Measurements from ENCODE around the gene BMPR2. TPM values are rescaled to one million over a fixed set of nuclear protein-coding genes. Genes with fewer than 3 reads are reported as not detected.
A peak's percentile ranks its signal among the peaks of the same experiment; 100 is the strongest.

The BMPR2 gene
- total and polyA plus RNA-seq, 2 of the 4 experiments (the other 2 are of a cell fraction), result 17.0 to 30.1 TPM

- H3K27me3 ChIP-seq (ENCODE audit: control insufficient read depth, insufficient read depth, low read length), result no peaks in the 10 kb centered on the region
- H3K27ac ChIP-seq (ENCODE audit: insufficient read depth, low read length), result no peak overlapping the region
- H3K4me2 ChIP-seq (ENCODE audit: low read depth, low read length), result no peak overlapping the region
- H2BK15ac ChIP-seq (ENCODE audit: low read depth, low read length), result no peak overlapping the region; the same call in 2 of the 3 replicates
- intact Hi-C loops (cut with micrococcal nuclease) (loop anchor here (5.0 kb wide), 1 partner anchor 49 kb away; no protein-coding TSS in a partner anchor), in situ Hi-C loops (cut with MboI; ENCODE audit: low sequenced_read_pairs) (no loop called here), dilution Hi-C loops (cut with HindIII; ENCODE audit: low sequenced_read_pairs, unreplicated experiment) (no loop called here)
- no peak overlapping the region for H2AK9ac ChIP-seq (replicated peaks; ENCODE audit: low read depth, low read length, poor library complexity)
- H4K5ac ChIP-seq (ENCODE audit: low read depth, low read length), result no peak overlapping the region
- no peak overlapping the region for H3K4ac ChIP-seq (ENCODE audit: low read depth, low read length)
- H3K36me3 ChIP-seq (ENCODE audit: control insufficient read depth, insufficient read depth, low read length), result no peaks in the 10 kb centered on the region
- H4K8ac ChIP-seq (ENCODE audit: low read depth in 2 of 2, low read length in 2 of 2), result no peak overlapping the region
- no peak overlapping the region for H3K18ac ChIP-seq (ENCODE audit: low read depth, low read length)
- H3K23ac ChIP-seq (ENCODE audit: low read depth, low read length), result no peak overlapping the region
- WGBS, 2 experiments (ENCODE audit: extremely low coverage in 2 of 2, insufficient read length in 1 of 2), result no CpG with 5 or more reads among the region's 4 CpGs
- no peak overlapping the region for H3K4me3 ChIP-seq (ENCODE audit: insufficient read depth, low read depth, low read length)
- no peak overlapping the region for H2BK20ac ChIP-seq (ENCODE audit: low read depth, low read length)
- no peaks in the 10 kb centered on the region for H3K79me1 ChIP-seq (ENCODE audit: low read depth in 1 of 2, low read length in 2 of 2)
- no peaks in the 10 kb centered on the region for H4K20me1 ChIP-seq (ENCODE audit: insufficient read depth, low read length)
- H4K91ac ChIP-seq (ENCODE audit: insufficient read depth, low read depth, low read length), result no peak overlapping the region
- H2BK120ac ChIP-seq (ENCODE audit: low read depth, low read length), result no peak overlapping the region
- H3K4me1 ChIP-seq (ENCODE audit: control insufficient read depth, insufficient read depth, low read length), result peaks cover 4% of the 10 kb centered on the region
- ChIA-PET CTCF (no interaction called here), POLR2A (ENCODE audit: unreplicated experiment) (no interaction called here)
- TF ChIP-seq CEBPB (IDR thresholded peaks at IDR 0.05; ENCODE audit: low read depth, low read length) (no peak), MAFK (IDR thresholded peaks at IDR 0.05; ENCODE audit: low read depth, low read length) (no peak), FOS (IDR thresholded peaks at IDR 0.05; ENCODE audit: low read depth, low read length) (no peak), BHLHE40 (IDR thresholded peaks at IDR 0.05; ENCODE audit: low read depth, low read length) (no peak), CHD1 (IDR thresholded peaks at IDR 0.05; ENCODE audit: low read depth, low read length) (no peak), POLR2A (IDR thresholded peaks at IDR 0.05; ENCODE audit: low read depth, low read length) (no peak), SMC3 (IDR thresholded peaks at IDR 0.05; ENCODE audit: low read depth, low read length) (no peak), RFX5 (IDR thresholded peaks at IDR 0.05; ENCODE audit: low read depth, low read length) (no peak)
- H2AK5ac ChIP-seq (ENCODE audit: low read depth, low read length), result no peak overlapping the region
- H3K56ac ChIP-seq (ENCODE audit: extremely low read depth, insufficient read depth, low read length), result no peak overlapping the region
- no peaks in the 10 kb centered on the region for H3K9me3 ChIP-seq (ENCODE audit: control insufficient read depth, insufficient read depth, low read length)
- BruUV-seq (replicated peaks), result no TSS peak
- no peak overlapping the region for H3K9ac ChIP-seq (ENCODE audit: low read depth, low read length)
- 0 out of 2 replicates have a peak, but pooled peaks cover 2% of the 10 kb centered on the region for H3K9me1 ChIP-seq (ENCODE audit: insufficient read depth, low read length)
- no peak overlapping the region for H2BK5ac ChIP-seq (ENCODE audit: low read depth, low read length, poor library complexity, severe bottlenecking)
- DNase-seq (peak; percentile 81), ATAC-seq (ENCODE audit: low read depth) (peak; percentile 44)
- 0 out of 2 replicates have a peak overlapping the region, but pooled peaks have one; percentile 57 for H3K14ac ChIP-seq (replicated peaks; ENCODE audit: low read depth, low read length)
- H2AFZ ChIP-seq (replicated peaks; ENCODE audit: low read length, poor library complexity), result no peak overlapping the region
Observed at GRCh38 chr2:202361108-202361507, 15.0 kb upstream of the BMPR2 start.
